ENCODE results near the gene CST4. TPM values are rescaled to one million over a fixed set of nuclear protein-coding genes. Genes with fewer than 3 reads are reported as not detected.
"Not testable (repeated sequence)": the region's sequence is repeated elsewhere in the genome, so short reads cannot be mapped to it uniquely, and the experiment has no call there.

Gene CST4
- polyA plus RNA-seq, 1 donor: not detected

- no peaks in the 10 kb centered on the region for H3K9me3 ChIP-seq (ENCODE audit: control insufficient read depth, low read depth, low read length)
- H3K27me3 ChIP-seq (ENCODE audit: control insufficient read depth, insufficient read depth, low read length): no peaks in the 10 kb centered on the region
- H3K27ac ChIP-seq (ENCODE audit: low read length): no peak overlapping the region
- H3K4me1 ChIP-seq (ENCODE audit: control insufficient read depth, insufficient read depth, low read length): no peaks in the 10 kb centered on the region
- H3K36me3 ChIP-seq (ENCODE audit: control insufficient read depth, insufficient read depth, low read length): no peaks in the 10 kb centered on the region
- H3K4me3 ChIP-seq (ENCODE audit: low read length): no peak overlapping the region
- WGBS (ENCODE audit: insufficient coverage, low lambda C conversion rate): no CpG with 5 or more reads among the region's 8 CpGs
- no peak for DNase-seq
These were observed 1.7 kb upstream of the CST4 start for GRCh38 chr20:23690581-23690980.

- no peaks in the 10 kb centered on the region for H3K4me1 ChIP-seq (ENCODE audit: control insufficient read depth, insufficient read depth, low read length)
- H3K36me3 ChIP-seq (ENCODE audit: control insufficient read depth, insufficient read depth, low read length): no peaks in the 10 kb centered on the region
- no CpG with 5 or more reads among the region's 3 CpGs for WGBS (ENCODE audit: insufficient coverage, low lambda C conversion rate)
- DNase-seq: no peak
- H3K4me3 ChIP-seq (ENCODE audit: low read length): no peak overlapping the region
- no peaks in the 10 kb centered on the region for H3K9me3 ChIP-seq (ENCODE audit: control insufficient read depth, low read depth, low read length)
- H3K27ac ChIP-seq (ENCODE audit: low read length): no peak overlapping the region
- no peaks in the 10 kb centered on the region for H3K27me3 ChIP-seq (ENCODE audit: control insufficient read depth, insufficient read depth, low read length)
These were observed 507 bp upstream of the CST4 start for GRCh38 chr20:23689399-23689690.

GRCh38 chr20:23687986-23688385 is 852 bp downstream of the CST4 start:
- DNase-seq: no peak
- Histone ChIP-seq H3K27ac (ENCODE audit: low read length) (no peak overlapping the region), H3K27me3 (ENCODE audit: control insufficient read depth, insufficient read depth, low read length) (no peaks in the 10 kb centered on the region), H3K4me1 (ENCODE audit: control insufficient read depth, insufficient read depth, low read length) (no peaks in the 10 kb centered on the region), H3K36me3 (ENCODE audit: control insufficient read depth, insufficient read depth, low read length) (no peaks in the 10 kb centered on the region), H3K9me3 (ENCODE audit: control insufficient read depth, low read depth, low read length) (no peaks in the 10 kb centered on the region), H3K4me3 (ENCODE audit: low read length) (no peak overlapping the region)
- WGBS (ENCODE audit: insufficient coverage, low lambda C conversion rate): no CpG with 5 or more reads among the region's 3 CpGs

DNA sequence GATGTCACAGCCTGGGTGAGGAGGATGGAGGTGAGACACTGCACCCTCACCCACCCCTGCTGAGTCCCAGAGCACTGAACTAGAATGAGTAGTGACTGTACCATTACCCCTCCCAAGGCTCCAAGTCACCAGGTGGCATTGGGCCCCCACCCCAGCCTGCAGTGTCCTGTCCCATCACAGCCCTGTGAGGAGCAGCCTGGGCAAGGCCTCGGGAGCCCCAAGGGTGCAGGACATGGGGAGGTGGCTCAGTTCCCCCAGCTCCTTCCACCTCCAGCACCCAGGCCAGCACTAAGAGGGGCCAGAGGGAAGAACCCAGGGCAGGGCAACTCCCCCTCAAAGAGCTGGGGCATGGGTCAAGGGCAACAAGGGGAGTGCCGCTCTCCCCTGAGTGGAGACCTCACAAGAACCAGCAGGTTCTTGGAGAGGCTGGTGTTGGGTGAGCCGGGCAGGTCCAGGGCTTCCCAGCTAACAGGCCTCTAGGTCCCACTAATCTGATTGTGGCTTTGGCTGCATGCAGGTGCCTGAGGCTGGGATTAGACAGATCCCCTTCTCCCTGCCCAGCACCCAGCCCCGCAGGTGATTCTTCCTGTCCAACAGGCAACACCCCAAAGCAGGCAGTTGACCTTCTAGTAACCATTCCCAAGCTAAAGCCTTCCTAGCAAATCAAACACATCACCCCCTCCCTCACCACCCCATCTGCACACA is 2.6 kb downstream of the CST4 start:
- no peak for DNase-seq
- H3K27me3 ChIP-seq (ENCODE audit: control insufficient read depth, insufficient read depth, low read length): no peaks in the 10 kb centered on the region
- no peak overlapping the region for H3K4me3 ChIP-seq (ENCODE audit: low read length)
- no peak overlapping the region for H3K27ac ChIP-seq (ENCODE audit: low read length)
- no peaks in the 10 kb centered on the region for H3K4me1 ChIP-seq (ENCODE audit: control insufficient read depth, insufficient read depth, low read length)
- no CpG with 5 or more reads among the region's 4 CpGs for WGBS (ENCODE audit: insufficient coverage, low lambda C conversion rate)
- H3K9me3 ChIP-seq (ENCODE audit: control insufficient read depth, low read depth, low read length): no peaks in the 10 kb centered on the region
- no peaks in the 10 kb centered on the region for H3K36me3 ChIP-seq (ENCODE audit: control insufficient read depth, insufficient read depth, low read length)

DNA sequence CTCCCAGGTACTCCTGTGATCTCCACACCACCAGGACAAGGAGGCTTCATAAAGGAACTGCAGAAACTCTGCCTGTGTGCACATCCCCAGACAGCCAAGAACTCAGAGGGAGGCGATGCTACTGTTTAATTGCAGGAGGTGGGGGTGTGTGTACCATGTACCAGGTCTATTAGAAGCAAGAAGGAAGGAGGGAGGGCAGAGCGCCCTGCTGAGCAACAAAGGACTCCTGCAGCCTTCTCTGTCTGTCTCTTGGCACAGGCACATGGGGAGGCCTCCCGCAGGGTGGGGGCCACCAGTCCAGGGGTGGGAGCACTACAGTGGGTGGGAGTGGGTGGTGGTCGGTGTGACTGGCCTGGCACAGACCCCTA is 3.3 kb downstream of the CST4 start:
- H3K27ac ChIP-seq (ENCODE audit: low read length); H3K36me3 ChIP-seq (ENCODE audit: control insufficient read depth, insufficient read depth, low read length); H3K9me3 ChIP-seq (ENCODE audit: control insufficient read depth, low read depth, low read length); DNase-seq; H3K4me1 ChIP-seq (ENCODE audit: control insufficient read depth, insufficient read depth, low read length); H3K4me3 ChIP-seq (ENCODE audit: low read length); H3K27me3 ChIP-seq (ENCODE audit: control insufficient read depth, insufficient read depth, low read length): not testable (repeated sequence)
- WGBS (ENCODE audit: insufficient coverage, low lambda C conversion rate): no CpG with 5 or more reads among the region's 4 CpGs

- WGBS (ENCODE audit: insufficient coverage, low lambda C conversion rate): no CpG with 5 or more reads among the region's 6 CpGs
- H3K4me3 ChIP-seq (ENCODE audit: low read length): no peak overlapping the region
- H3K27me3 ChIP-seq (ENCODE audit: control insufficient read depth, insufficient read depth, low read length): no peaks in the 10 kb centered on the region
- no peak for DNase-seq
- H3K36me3 ChIP-seq (ENCODE audit: control insufficient read depth, insufficient read depth, low read length): no peaks in the 10 kb centered on the region
- no peaks in the 10 kb centered on the region for H3K4me1 ChIP-seq (ENCODE audit: control insufficient read depth, insufficient read depth, low read length)
- no peak overlapping the region for H3K27ac ChIP-seq (ENCODE audit: low read length)
- H3K9me3 ChIP-seq (ENCODE audit: control insufficient read depth, low read depth, low read length): no peaks in the 10 kb centered on the region
These were observed 4.6 kb downstream of the CST4 start for GRCh38 chr20:23684261-23684660.

GRCh38 chr20:23683807-23684206 is 5.0 kb downstream of the CST4 start:
- H3K27me3 ChIP-seq (ENCODE audit: control insufficient read depth, insufficient read depth, low read length): no peaks in the 10 kb centered on the region
- DNase-seq: no peak
- H3K36me3 ChIP-seq (ENCODE audit: control insufficient read depth, insufficient read depth, low read length): no peaks in the 10 kb centered on the region
- H3K27ac ChIP-seq (ENCODE audit: low read length): no peak overlapping the region
- no CpG with 5 or more reads among the region's 2 CpGs for WGBS (ENCODE audit: insufficient coverage, low lambda C conversion rate)
- H3K4me3 ChIP-seq (ENCODE audit: low read length): no peak overlapping the region
- no peaks in the 10 kb centered on the region for H3K4me1 ChIP-seq (ENCODE audit: control insufficient read depth, insufficient read depth, low read length)
- no peaks in the 10 kb centered on the region for H3K9me3 ChIP-seq (ENCODE audit: control insufficient read depth, low read depth, low read length)

DNA sequence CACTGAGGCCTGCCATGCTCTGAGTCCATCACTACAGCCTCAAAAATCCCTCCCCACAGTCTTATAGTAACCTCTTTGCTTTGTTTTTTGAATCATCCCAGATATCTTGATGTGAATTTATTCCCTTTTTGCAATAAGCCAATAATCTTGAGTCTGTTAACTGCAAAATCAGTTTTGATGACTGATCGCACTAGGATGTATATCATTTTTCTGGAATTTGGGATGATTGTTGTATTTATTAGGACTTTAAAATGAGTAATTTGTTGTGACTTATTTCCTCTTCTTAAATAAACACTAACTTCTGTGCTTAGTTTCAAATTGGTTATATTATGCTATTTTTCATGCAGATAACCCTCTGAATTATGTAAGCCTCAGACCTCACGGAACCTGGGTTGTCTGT is 5.6 kb downstream of the CST4 start:
- H3K27ac ChIP-seq (ENCODE audit: low read length): no peak overlapping the region
- no peaks in the 10 kb centered on the region for H3K36me3 ChIP-seq (ENCODE audit: control insufficient read depth, insufficient read depth, low read length)
- no peaks in the 10 kb centered on the region for H3K27me3 ChIP-seq (ENCODE audit: control insufficient read depth, insufficient read depth, low read length)
- no peak for DNase-seq
- no peaks in the 10 kb centered on the region for H3K4me1 ChIP-seq (ENCODE audit: control insufficient read depth, insufficient read depth, low read length)
- H3K9me3 ChIP-seq (ENCODE audit: control insufficient read depth, low read depth, low read length): no peaks in the 10 kb centered on the region
- no peak overlapping the region for H3K4me3 ChIP-seq (ENCODE audit: low read length)
- WGBS (ENCODE audit: insufficient coverage, low lambda C conversion rate): no CpG with 5 or more reads among the region's 2 CpGs

DNA sequence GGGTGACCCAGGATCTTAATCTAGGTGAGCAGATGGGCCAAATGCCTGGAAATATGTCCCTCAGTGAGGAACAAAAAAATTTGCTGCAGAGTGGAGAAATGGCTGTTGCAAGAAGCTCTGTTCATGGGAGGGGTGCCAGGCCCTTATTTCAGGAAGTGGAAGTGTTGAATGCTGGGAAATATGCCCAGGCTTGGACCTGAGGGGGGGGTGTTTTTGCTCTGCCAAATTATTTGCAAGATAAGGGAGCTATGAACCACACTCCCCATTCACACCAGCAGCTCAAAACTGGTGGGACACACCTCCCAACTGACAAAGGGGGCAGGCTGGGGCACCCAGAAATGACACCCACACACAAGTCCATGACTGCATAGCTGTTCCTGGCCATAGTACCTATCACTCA is 8.7 kb downstream of the CST4 start:
- Histone ChIP-seq H3K27ac (ENCODE audit: low read length) (no peak overlapping the region), H3K9me3 (ENCODE audit: control insufficient read depth, low read depth, low read length) (no peaks in the 10 kb centered on the region), H3K27me3 (ENCODE audit: control insufficient read depth, insufficient read depth, low read length) (no peaks in the 10 kb centered on the region), H3K4me3 (ENCODE audit: low read length) (no peak overlapping the region), H3K4me1 (ENCODE audit: control insufficient read depth, insufficient read depth, low read length) (no peaks in the 10 kb centered on the region), H3K36me3 (ENCODE audit: control insufficient read depth, insufficient read depth, low read length) (no peaks in the 10 kb centered on the region)
- no peak for DNase-seq

- H3K27me3 ChIP-seq (ENCODE audit: control insufficient read depth, insufficient read depth, low read length): no peaks in the 10 kb centered on the region
- H3K4me3 ChIP-seq (ENCODE audit: low read length): no peak overlapping the region
- DNase-seq: no peak
- no peaks in the 10 kb centered on the region for H3K36me3 ChIP-seq (ENCODE audit: control insufficient read depth, insufficient read depth, low read length)
- 80% methylated on average over 1 of the region's 7 CpGs for WGBS (ENCODE audit: insufficient coverage, low lambda C conversion rate)
- H3K9me3 ChIP-seq (ENCODE audit: control insufficient read depth, low read depth, low read length): no peaks in the 10 kb centered on the region
- no peak overlapping the region for H3K27ac ChIP-seq (ENCODE audit: low read length)
- H3K4me1 ChIP-seq (ENCODE audit: control insufficient read depth, insufficient read depth, low read length): no peaks in the 10 kb centered on the region
These were observed 9.4 kb downstream of the CST4 start for GRCh38 chr20:23679133-23680092.

- Histone ChIP-seq H3K4me1 (ENCODE audit: control insufficient read depth, insufficient read depth, low read length) (no peaks in the 10 kb centered on the region), H3K36me3 (ENCODE audit: control insufficient read depth, insufficient read depth, low read length) (no peaks in the 10 kb centered on the region), H3K9me3 (ENCODE audit: control insufficient read depth, low read depth, low read length) (no peaks in the 10 kb centered on the region), H3K4me3 (ENCODE audit: low read length) (no peak overlapping the region), H3K27ac (ENCODE audit: low read length) (no peak overlapping the region), H3K27me3 (ENCODE audit: control insufficient read depth, insufficient read depth, low read length) (no peaks in the 10 kb centered on the region)
- 80% methylated on average over 1 of the region's 1 CpG for WGBS (ENCODE audit: insufficient coverage, low lambda C conversion rate)
- DNase-seq: no peak
These were observed 15.6 kb downstream of the CST4 start for GRCh38 chr20:23673209-23673608.
